Body of pancreas (tissue), 4 donors: ENCODE measurements around the gene PTK7.

ENCODE experiments used
- POLR2A ChIP-seq, 3 donors: fragments of 450-650 bp; IDR thresholded peaks; one replicate each; pipeline ENCODE4 v1.6.1; 2016; ENCODE audit warnings: antibody characterized with exemption in 3 of 3, mild to moderate bottlenecking in 2 of 3
- TF ChIP-seq, protein P1 (sequence below), 7 experiments: fragments of 450-650 bp in 4 of 7; fragments of 200-600 bp in 3 of 7; sonication (generic) in 3 of 7; IDR thresholded peaks; one replicate each; pipeline ENCODE4 v1.5.1; 2016 to 2019; ENCODE audit warnings: antibody characterized with exemption in 7 of 7

DNA sequence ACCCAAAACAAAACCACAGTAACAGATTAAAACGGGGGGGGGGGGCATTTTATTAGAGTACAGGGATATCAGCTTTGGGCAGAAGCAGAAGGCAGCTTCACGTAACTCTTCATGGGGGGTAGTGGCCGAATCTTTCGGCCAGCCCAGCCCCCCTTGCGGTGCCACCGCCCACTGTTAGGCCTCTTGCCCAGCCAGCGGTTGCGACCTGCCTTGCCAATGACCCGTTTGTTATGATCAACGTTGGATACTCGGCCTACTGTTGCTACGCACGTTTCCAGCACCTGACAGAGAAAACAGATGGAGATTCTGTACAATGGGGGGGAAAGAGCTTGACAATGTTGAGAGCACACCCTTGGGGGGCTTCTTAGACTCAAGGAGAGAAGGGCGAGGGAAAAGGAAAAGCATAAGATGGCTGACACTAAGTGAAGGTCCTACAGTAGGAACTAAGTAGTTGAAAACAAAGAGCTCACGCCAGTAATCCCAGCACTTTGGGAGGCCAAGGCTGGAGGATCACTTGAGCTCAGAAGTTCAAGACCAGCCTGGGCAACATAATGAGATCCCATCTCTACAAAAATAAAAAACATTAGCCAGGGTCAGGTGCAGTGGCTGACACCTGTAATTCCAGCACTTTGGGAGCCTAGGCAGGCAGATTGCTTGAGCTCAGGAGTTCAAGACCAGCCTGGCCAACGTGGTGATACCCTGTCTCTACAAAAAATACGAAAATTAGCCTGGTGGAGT lies 21.7 kb upstream of the PTK7 start:
- TF ChIP-seq, protein P1, sequence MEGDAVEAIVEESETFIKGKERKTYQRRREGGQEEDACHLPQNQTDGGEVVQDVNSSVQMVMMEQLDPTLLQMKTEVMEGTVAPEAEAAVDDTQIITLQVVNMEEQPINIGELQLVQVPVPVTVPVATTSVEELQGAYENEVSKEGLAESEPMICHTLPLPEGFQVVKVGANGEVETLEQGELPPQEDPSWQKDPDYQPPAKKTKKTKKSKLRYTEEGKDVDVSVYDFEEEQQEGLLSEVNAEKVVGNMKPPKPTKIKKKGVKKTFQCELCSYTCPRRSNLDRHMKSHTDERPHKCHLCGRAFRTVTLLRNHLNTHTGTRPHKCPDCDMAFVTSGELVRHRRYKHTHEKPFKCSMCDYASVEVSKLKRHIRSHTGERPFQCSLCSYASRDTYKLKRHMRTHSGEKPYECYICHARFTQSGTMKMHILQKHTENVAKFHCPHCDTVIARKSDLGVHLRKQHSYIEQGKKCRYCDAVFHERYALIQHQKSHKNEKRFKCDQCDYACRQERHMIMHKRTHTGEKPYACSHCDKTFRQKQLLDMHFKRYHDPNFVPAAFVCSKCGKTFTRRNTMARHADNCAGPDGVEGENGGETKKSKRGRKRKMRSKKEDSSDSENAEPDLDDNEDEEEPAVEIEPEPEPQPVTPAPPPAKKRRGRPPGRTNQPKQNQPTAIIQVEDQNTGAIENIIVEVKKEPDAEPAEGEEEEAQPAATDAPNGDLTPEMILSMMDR (IDR thresholded peaks at IDR 0.05): no peak
- no peak for TF ChIP-seq POLR2A (IDR thresholded peaks at IDR 0.05)
